GM12878 (cell line): ENCODE data around the gene PTPN12. TPM values are rescaled to one million over a fixed set of nuclear protein-coding genes. Genes with fewer than 3 reads are reported as not detected.

Source experiments
- ATAC-seq: fragments of 200-7000 bp; cut with Tn5 transposase; 3 replicates; pipeline ENCODE4 v1.9.1; 2020; ENCODE audit warnings: mild to moderate bottlenecking, moderate library complexity
- BruUV-seq: library from RNA; stranded (reverse); fragments of 400-500 nt; replicated peaks from 2 replicates; lab custom pipeline; 2021; lab: Mats Ljungman, UMichigan
- CTCF ChIA-PET: fragments of 300-600 bp; sonication (Branson Sonifier 250); formaldehyde crosslinking; extraction: SDS; loops from one replicate; lab custom pipeline; 2021; ENCODE audit warnings: inconsistent platforms; lab: Yijun Ruan, JAX
- POLR2A ChIA-PET: fragments of 350-600 bp; formaldehyde crosslinking; extraction: SDS; loops from one replicate; lab custom pipeline; 2021; ENCODE audit warnings: inconsistent platforms; lab: Charles Lee
- RAD21 ChIA-PET: fragments of 300-600 bp; sonication (Branson Sonifier 250); formaldehyde crosslinking; loops from one replicate; lab custom pipeline; 2023; ENCODE audit warnings: antibody characterized with exemption; ENCODE audit not compliant: unreplicated experiment; lab: Charles Lee
- SMC1A ChIA-PET: fragments of 300-600 bp; sonication (Branson Sonifier 250); formaldehyde crosslinking; loops from one replicate; lab custom pipeline; 2023; ENCODE audit not compliant: unreplicated experiment, uncharacterized antibody; lab: Charles Lee
- DNase-seq: peaks from one replicate; pipeline ENCODE4 v3.0.0-alpha.2; 2011; ENCODE audit warnings: low read depth, low spot score
- FAIRE-seq: peaks from 3 replicates; lab custom pipeline; 2011; peaks lifted over from hg19 to GRCh38; lab: Jason Lieb, UNC
- H2AFZ ChIP-seq: 2 replicates; pipeline ENCODE4 v1.6.0; 2011; ENCODE audit warnings: low read depth, low read length, control low read depth; ENCODE audit not compliant: control insufficient read depth
- H3K27ac ChIP-seq: 2 replicates; pipeline ENCODE4 v1.5.1; 2011; ENCODE audit warnings: control low read depth; ENCODE audit not compliant: control insufficient read depth, insufficient read depth
- H3K27me3 ChIP-seq, 2 experiments: replicated peaks in 1 of 2; 2 replicates each; pipeline versions ENCODE4 v1.6.0 to v1.6.1; 2011; ENCODE audit warnings: low read length in 1 of 2; ENCODE audit not compliant: control insufficient read depth in 2 of 2, insufficient read depth in 2 of 2
- H3K36me3 ChIP-seq, 2 experiments: 2 replicates each; pipeline ENCODE4 v1.5.1; 2011; ENCODE audit warnings: low read length in 1 of 2; ENCODE audit not compliant: control insufficient read depth in 2 of 2, insufficient read depth in 2 of 2
- H3K4me1 ChIP-seq: 2 replicates; pipeline ENCODE4 v1.6.1; 2011; ENCODE audit warnings: mild to moderate bottlenecking, low read length, moderate library complexity, mixed read lengths; ENCODE audit not compliant: control insufficient read depth, insufficient read depth
- H3K4me2 ChIP-seq: 2 replicates; pipeline ENCODE4 v1.6.0; 2011; ENCODE audit warnings: control low read depth; ENCODE audit not compliant: control insufficient read depth, insufficient read depth
- H3K4me3 ChIP-seq: fragments of 200-600 bp; sonication (generic); 2 replicates; pipeline ENCODE4 v1.5.1; 2016
- H3K79me2 ChIP-seq: 2 replicates; pipeline ENCODE4 v1.6.0; 2011; ENCODE audit warnings: low read length; ENCODE audit not compliant: control insufficient read depth, insufficient read depth
- H3K9ac ChIP-seq: 2 replicates; pipeline ENCODE4 v1.8.0; 2011; ENCODE audit warnings: low read length, control low read depth, mixed read lengths; ENCODE audit not compliant: control insufficient read depth, insufficient read depth
- H3K9me3 ChIP-seq: replicated peaks from 3 replicates; pipeline ENCODE4 v1.5.1; 2011; ENCODE audit warnings: mild to moderate bottlenecking, low read length; ENCODE audit not compliant: control insufficient read depth, insufficient read depth
- H4K20me1 ChIP-seq: 2 replicates; pipeline ENCODE4 v1.6.0; 2011; ENCODE audit not compliant: control insufficient read depth, insufficient read depth
- BHLHE40 ChIP-seq, 2 experiments: fragments of 450-650 bp in 1 of 2; IDR thresholded peaks; 2 replicates each; pipeline ENCODE4 v1.6.1; 2011 to 2017; ENCODE audit warnings: low read depth in 2 of 2, borderline replicate concordance in 1 of 2, improper control_type of control experiment in 1 of 2, low read length in 1 of 2, mild to moderate bottlenecking in 1 of 2
- CREM ChIP-seq: IDR thresholded peaks from 2 replicates; pipeline ENCODE4 v1.6.1; 2014; ENCODE audit warnings: antibody characterized with exemption, low read depth
- IKZF1 ChIP-seq: fragments of 450-650 bp; conservative IDR thresholded peaks from 2 replicates; pipeline ENCODE4 v1.6.1; 2017; ENCODE audit warnings: antibody characterized with exemption, mild to moderate bottlenecking
- KDM1A ChIP-seq: fragments of 200-600 bp; sonication (generic); IDR thresholded peaks from 2 replicates; pipeline ENCODE4 v1.6.1; 2016; ENCODE audit warnings: borderline replicate concordance
- MTA2 ChIP-seq: fragments of 450-650 bp; IDR thresholded peaks from 2 replicates; pipeline ENCODE4 v1.6.1; 2016; ENCODE audit warnings: low read depth, mild to moderate bottlenecking, moderate library complexity
- PAX8 ChIP-seq: fragments of 450-650 bp; IDR thresholded peaks from 2 replicates; pipeline ENCODE4 v1.6.1; 2017; ENCODE audit warnings: mild to moderate bottlenecking, moderate library complexity
- PML ChIP-seq: IDR thresholded peaks from 2 replicates; pipeline ENCODE4 v1.6.1; 2012; ENCODE audit warnings: low read length, inconsistent platforms
- POU2F2 ChIP-seq: IDR thresholded peaks from 3 replicates; pipeline ENCODE4 v1.6.1; 2011; ENCODE audit warnings: low read depth, mild to moderate bottlenecking, low read length, borderline replicate concordance
- RAD21 ChIP-seq: IDR thresholded peaks from 2 replicates; pipeline ENCODE4 v1.6.1; 2011; ENCODE audit warnings: mild to moderate bottlenecking, low read depth, low read length, moderate library complexity; ENCODE audit not compliant: insufficient read depth
- STAT1 ChIP-seq: fragments of 450-650 bp; conservative IDR thresholded peaks from 2 replicates; pipeline ENCODE4 v1.6.1; 2014; ENCODE audit warnings: antibody characterized with exemption, mild to moderate bottlenecking
- SUZ12 ChIP-seq: fragments of 200-600 bp; sonication (generic); IDR thresholded peaks from one replicate; pipeline ENCODE4 v1.6.1; 2018; ENCODE audit warnings: antibody characterized with exemption, mild to moderate bottlenecking; ENCODE audit not compliant: unreplicated experiment
- WGBS: methylation state at CpG from one replicate; pipeline ENCODE4 v1.1.6; 2016; ENCODE audit warnings: low lambda C conversion rate; ENCODE audit not compliant: insufficient replicate concordance, insufficient coverage; ENCODE audit errors: missing lambda C conversion rate; 5-methylcytosine and 5-hydroxymethylcytosine counted together
- in situ Hi-C: fragments of 300-500 bp; cut with MboI; formaldehyde crosslinking; loops from 9 replicates; pipeline ENCODE4 v1.14.3; 2018; ENCODE audit warnings: mixed read lengths
- intact Hi-C: fragments of 100-400 bp; cut with micrococcal nuclease; formaldehyde crosslinking; loops from one replicate; pipeline ENCODE4 v1.14.2; 2022; ENCODE audit not compliant: unreplicated experiment
- polyA plus RNA-seq, 11 experiments: library from polyadenylated mRNA; depleted of rRNA in 4 of 11; unstranded in 6 of 11; stranded (reverse) in 5 of 11; fragments of >200 nt; fragmentation: Nextera tagmentation in 4 of 11; fragmentation: Illumina TruSeq in 1 of 11; extraction: Ambion mirVana in 4 of 11; extraction: Trizol in 1 of 11; gene quantifications; 1 replicate in 1 of 11; 2 replicates in 10 of 11; pipeline versions ENCODE4 v1.2.1 to v1.2.3, GENCODE V29; 2011 to 2016; ENCODE audit warnings: inconsistent platforms in 2 of 11, missing spikeins in 2 of 11, low read depth in 1 of 11
- total RNA-seq, 4 experiments: library from RNA; depleted of rRNA in 3 of 4; stranded (reverse); fragments of >200 nt in 3 of 4; fragmentation: Illumina TruSeq in 1 of 4; extraction: Trizol in 1 of 4; gene quantifications; 2 replicates each; pipeline versions ENCODE4 v1.2.1 to v1.2.3, GENCODE V29; 2013 to 2021
- TF ChIP-seq, protein P1 (sequence below): fragments of 450-650 bp; IDR thresholded peaks from 2 replicates; pipeline ENCODE4 v1.6.1; 2017; ENCODE audit warnings: borderline replicate concordance
- TF ChIP-seq, protein P2 (sequence below): fragments of 450-650 bp; IDR thresholded peaks from 2 replicates; pipeline ENCODE4 v1.6.1; 2017; ENCODE audit warnings: low read depth, mild to moderate bottlenecking, moderate library complexity

Gene PTPN12
- total and polyA plus RNA-seq, 10 of the 15 experiments (the other 5 are each of a cell fraction or from before 2014, with no cell fraction given) = 6.6 to 52.9 (median 17.4) TPM

DNA sequence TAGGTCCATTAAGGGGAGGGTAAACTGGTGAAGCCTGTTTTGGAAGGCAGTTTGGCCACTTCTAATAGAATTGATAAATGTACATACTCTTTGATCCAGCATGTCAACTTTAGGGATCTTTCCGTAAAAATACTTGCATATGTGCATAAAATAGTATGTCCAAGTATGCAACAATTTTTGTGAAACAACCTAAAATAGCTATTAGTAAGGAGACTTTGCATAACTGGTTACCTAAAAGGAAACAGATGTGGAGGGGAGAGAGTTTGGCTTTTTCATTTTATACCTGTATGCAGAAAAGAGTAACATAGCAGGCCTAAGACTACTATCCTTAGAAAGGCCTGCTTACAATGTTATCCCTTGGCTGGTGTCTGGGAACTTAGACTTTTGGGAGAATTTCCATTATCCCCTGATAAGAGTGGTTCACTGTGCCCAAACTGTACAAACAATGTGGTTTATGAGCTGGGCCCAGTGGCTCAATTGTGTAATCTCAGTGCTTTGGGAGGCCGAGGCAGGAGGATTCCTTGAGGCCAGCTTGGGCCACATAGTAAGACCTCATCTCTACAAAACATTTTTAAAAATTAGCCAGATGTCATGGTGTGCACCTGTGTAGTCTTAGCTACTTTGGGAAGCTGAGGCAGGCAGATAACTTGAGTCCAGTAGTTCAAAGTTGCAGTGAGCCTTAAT, 21.3 kb downstream of the PTPN12 start:
- in situ Hi-C loops = no loop called here
- H3K27me3 ChIP-seq = no peaks in the 10 kb centered on the region
- H3K79me2 ChIP-seq = peaks cover 22% of the 10 kb centered on the region

More for the DNA sequence above, 21.3 kb downstream of the PTPN12 start:
- Histone ChIP-seq H3K27ac (no peak overlapping the region), H4K20me1 (no peaks in the 10 kb centered on the region), H3K9me3 (peaks cover 6% of the 10 kb centered on the region; the same call in 2 of the 3 replicates), H3K36me3 (no peaks in the 10 kb centered on the region; a peak in 1 of 4 replicates), H3K4me3 (no peak overlapping the region), H3K4me2 (no peak overlapping the region), H3K4me1 (peaks cover 13% of the 10 kb centered on the region), H3K9ac (no peak overlapping the region), H2AFZ (no peak overlapping the region)
- ChIA-PET CTCF (interaction anchor here (0.7 to 2.9 kb wide), 8 partner anchors 8 to 131 kb away, joined by 3 to 13 read pairs (median 4); no protein-coding TSS in a partner anchor), POLR2A (interaction anchor here (0.5 to 5.8 kb wide), 5 partner anchors 8 to 92 kb away, joined by 3 to 57 read pairs (median 3); partner anchors contain the start of gene PTPN12), RAD21 (interaction anchor here (1.0 to 2.3 kb wide), 5 partner anchors 16 to 145 kb away, joined by 3 to 9 read pairs (median 3); partner anchors contain the start of gene PTPN12), SMC1A (interaction anchor here (0.7 to 7.1 kb wide), 8 partner anchors 9 to 311 kb away, joined by 3 to 66 read pairs (median 4); no protein-coding TSS in a partner anchor)
- intact Hi-C loops = no loop called here
- WGBS = 74% methylated on average over 2 of the region's 2 CpGs
- DNase-seq = no peak
- BruUV-seq = no TSS peak
- TF ChIP-seq RAD21 (no peak), KDM1A (no peak), POU2F2 (no peak), SUZ12 (no peak), MTA2 (no peak), BHLHE40 (IDR thresholded peaks at IDR 0.05; ENCODE audit: borderline replicate concordance in 1 of 2, low read depth in 2 of 2, low read length in 1 of 2) (no peak), IKZF1 (no peak), STAT1 (no peak), CREM (no peak), PAX8 (no peak), PML (no peak)
- TF ChIP-seq, protein P1, sequence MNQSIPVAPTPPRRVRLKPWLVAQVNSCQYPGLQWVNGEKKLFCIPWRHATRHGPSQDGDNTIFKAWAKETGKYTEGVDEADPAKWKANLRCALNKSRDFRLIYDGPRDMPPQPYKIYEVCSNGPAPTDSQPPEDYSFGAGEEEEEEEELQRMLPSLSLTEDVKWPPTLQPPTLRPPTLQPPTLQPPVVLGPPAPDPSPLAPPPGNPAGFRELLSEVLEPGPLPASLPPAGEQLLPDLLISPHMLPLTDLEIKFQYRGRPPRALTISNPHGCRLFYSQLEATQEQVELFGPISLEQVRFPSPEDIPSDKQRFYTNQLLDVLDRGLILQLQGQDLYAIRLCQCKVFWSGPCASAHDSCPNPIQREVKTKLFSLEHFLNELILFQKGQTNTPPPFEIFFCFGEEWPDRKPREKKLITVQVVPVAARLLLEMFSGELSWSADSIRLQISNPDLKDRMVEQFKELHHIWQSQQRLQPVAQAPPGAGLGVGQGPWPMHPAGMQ = no peak
- TF ChIP-seq, protein P2, sequence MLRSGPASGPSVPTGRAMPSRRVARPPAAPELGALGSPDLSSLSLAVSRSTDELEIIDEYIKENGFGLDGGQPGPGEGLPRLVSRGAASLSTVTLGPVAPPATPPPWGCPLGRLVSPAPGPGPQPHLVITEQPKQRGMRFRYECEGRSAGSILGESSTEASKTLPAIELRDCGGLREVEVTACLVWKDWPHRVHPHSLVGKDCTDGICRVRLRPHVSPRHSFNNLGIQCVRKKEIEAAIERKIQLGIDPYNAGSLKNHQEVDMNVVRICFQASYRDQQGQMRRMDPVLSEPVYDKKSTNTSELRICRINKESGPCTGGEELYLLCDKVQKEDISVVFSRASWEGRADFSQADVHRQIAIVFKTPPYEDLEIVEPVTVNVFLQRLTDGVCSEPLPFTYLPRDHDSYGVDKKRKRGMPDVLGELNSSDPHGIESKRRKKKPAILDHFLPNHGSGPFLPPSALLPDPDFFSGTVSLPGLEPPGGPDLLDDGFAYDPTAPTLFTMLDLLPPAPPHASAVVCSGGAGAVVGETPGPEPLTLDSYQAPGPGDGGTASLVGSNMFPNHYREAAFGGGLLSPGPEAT = no peak
- ATAC-seq = peak; percentile 31
- FAIRE-seq = no peak
